HepG2 (cell line): ENCODE results near the gene HBB. TPM values are rescaled to one million over a fixed set of nuclear protein-coding genes. Genes with fewer than 3 reads are reported as not detected.

Source experiments
- ATAC-seq: fragments of 200-7000 bp; cut with Tn5 transposase; 3 replicates; pipeline ENCODE4 v1.9.1; 2020; ENCODE audit warnings: mild to moderate bottlenecking, moderate library complexity
- BruUV-seq: library from RNA; stranded (reverse); fragments of 400-500 nt; replicated peaks from 2 replicates; lab custom pipeline; 2021; lab: Mats Ljungman, UMichigan
- CTCF ChIA-PET: fragments of 300-600 bp; formaldehyde crosslinking; extraction: SDS; loops from one replicate; lab custom pipeline; 2021; ENCODE audit warnings: low total read pairs, inconsistent platforms, low intra/inter-chr PET ratio; lab: Yijun Ruan, JAX
- POLR2A ChIA-PET: fragments of 350-600 bp; sonication (Branson Sonifier 250); formaldehyde crosslinking; loops from one replicate; lab custom pipeline; 2020; ENCODE audit warnings: antibody characterized with exemption, inconsistent platforms; lab: Yijun Ruan, JAX
- DNase-seq: peaks from one replicate; pipeline ENCODE4 v3.0.0-alpha.2; 2015; ENCODE audit warnings: low spot score
- FAIRE-seq: peaks from 3 replicates; lab custom pipeline; 2011; peaks lifted over from hg19 to GRCh38; lab: Jason Lieb, UNC
- H2AFZ ChIP-seq: one replicate; pipeline ENCODE4 v1.6.1; 2011; ENCODE audit warnings: low read length, inconsistent platforms
- H3K27ac ChIP-seq: fragments of 300-600 bp; 3 replicates; pipeline ENCODE4 v1.8.0; 2011; ENCODE audit warnings: mixed run types, mild to moderate bottlenecking, mixed read lengths, low read length, inconsistent platforms; ENCODE audit not compliant: insufficient read depth; ENCODE audit errors: extremely low read length
- H3K27me3 ChIP-seq, 2 experiments: fragments of 200-600 bp in 1 of 2; 2 replicates in 1 of 2; 3 replicates in 1 of 2; pipeline versions ENCODE4 v1.6.0 to v1.8.0; 2011; ENCODE audit warnings: low read length in 2 of 2, mild to moderate bottlenecking in 2 of 2, moderate library complexity in 2 of 2, inconsistent platforms in 1 of 2; ENCODE audit not compliant: insufficient read depth in 2 of 2, control insufficient read depth in 1 of 2
- H3K36me3 ChIP-seq, 2 experiments: fragments of 200-600 bp in 1 of 2; replicated peaks in 1 of 2; 2 replicates in 1 of 2; 3 replicates in 1 of 2; pipeline versions ENCODE4 v1.5.1 to v1.8.0; 2011; ENCODE audit warnings: low read length in 2 of 2, inconsistent platforms in 1 of 2; ENCODE audit not compliant: insufficient read depth in 2 of 2, control insufficient read depth in 1 of 2
- H3K4me1 ChIP-seq: 2 replicates; pipeline ENCODE4 v1.5.1; 2012; ENCODE audit warnings: low read length, inconsistent platforms; ENCODE audit not compliant: insufficient read depth
- H3K4me2 ChIP-seq: 2 replicates; pipeline ENCODE4 v1.6.0; 2011; ENCODE audit warnings: low read depth, low read length, inconsistent platforms
- H3K4me3 ChIP-seq, 3 experiments: fragments of 200-600 bp in 1 of 3; sonication (generic), shearing (Covaris generic) in 1 of 3; replicated peaks in 1 of 3; 2 replicates each; pipeline ENCODE4 v1.5.1; 2011 to 2016; ENCODE audit warnings: low read length in 3 of 3, inconsistent platforms in 2 of 3, low read depth in 2 of 3, mild to moderate bottlenecking in 2 of 3, control low read depth in 1 of 3, mixed read lengths in 1 of 3; ENCODE audit not compliant: insufficient read depth in 1 of 3
- H3K79me2 ChIP-seq: one replicate; pipeline ENCODE4 v1.6.1; 2011; ENCODE audit warnings: low read length, inconsistent platforms; ENCODE audit not compliant: insufficient read depth
- H3K9ac ChIP-seq: 2 replicates; pipeline ENCODE4 v1.6.0; 2011; ENCODE audit warnings: mild to moderate bottlenecking, low read depth, low read length, inconsistent platforms; ENCODE audit not compliant: insufficient read depth
- H3K9me3 ChIP-seq: 2 replicates; pipeline ENCODE4 v1.5.1; 2012; ENCODE audit warnings: mild to moderate bottlenecking, low read length
- H4K20me1 ChIP-seq: 2 replicates; pipeline ENCODE4 v1.6.0; 2011; ENCODE audit warnings: inconsistent platforms, mild to moderate bottlenecking, low read length, moderate library complexity; ENCODE audit not compliant: insufficient read depth
- ARNTL ChIP-seq: sonication (generic); formaldehyde crosslinking; IDR thresholded peaks from 2 replicates; pipeline ENCODE4 v1.4.0; 2020; ENCODE audit warnings: mild to moderate bottlenecking, missing genetic modification reagents
- ATF1 ChIP-seq: IDR thresholded peaks from 2 replicates; pipeline ENCODE4 v1.6.1; 2016; ENCODE audit warnings: mild to moderate bottlenecking, control low read depth
- FOSL2 ChIP-seq: sonication (generic); formaldehyde crosslinking; IDR thresholded peaks from 2 replicates; pipeline ENCODE4 v1.4.0; 2020; ENCODE audit warnings: missing genetic modification reagents
- GATA4 ChIP-seq: sonication (generic); IDR thresholded peaks from 2 replicates; pipeline ENCODE4 v1.6.1; 2016; ENCODE audit warnings: antibody characterized with exemption, low read depth, borderline replicate concordance
- GATAD1 ChIP-seq: IDR thresholded peaks from 2 replicates; pipeline ENCODE4 v1.6.1; 2016; ENCODE audit warnings: missing genetic modification reagents, missing compliant biosample characterization
- GLI4 ChIP-seq: sonication (generic); formaldehyde crosslinking; IDR thresholded peaks from 2 replicates; pipeline ENCODE4 v1.5.1; 2020; ENCODE audit warnings: missing genetic modification reagents, mild to moderate bottlenecking, moderate library complexity, borderline replicate concordance
- KDM1A ChIP-seq: IDR thresholded peaks from 2 replicates; pipeline ENCODE4 v1.6.1; 2016; ENCODE audit warnings: missing compliant biosample characterization
- MAF1 ChIP-seq: sonication (generic); formaldehyde crosslinking; IDR thresholded peaks from 2 replicates; pipeline ENCODE4 v1.5.0; 2020; ENCODE audit warnings: missing genetic modification reagents, borderline replicate concordance
- RXRA ChIP-seq: sonication (generic); formaldehyde crosslinking; IDR thresholded peaks from 2 replicates; pipeline ENCODE4 v1.5.1; 2020; ENCODE audit warnings: missing genetic modification reagents
- ZNF10 ChIP-seq: sonication (generic); formaldehyde crosslinking; IDR thresholded peaks from 2 replicates; pipeline ENCODE4 v1.4.0; 2020; ENCODE audit warnings: mild to moderate bottlenecking, low read depth, missing genetic modification reagents, borderline replicate concordance
- ZNF225 ChIP-seq: sonication (generic); formaldehyde crosslinking; IDR thresholded peaks from 2 replicates; pipeline ENCODE4 v1.4.0; 2020; ENCODE audit warnings: mild to moderate bottlenecking, missing genetic modification reagents
- ZNF253 ChIP-seq: sonication (generic); formaldehyde crosslinking; IDR thresholded peaks from 2 replicates; pipeline ENCODE4 v1.8.0; 2022; ENCODE audit warnings: mild to moderate bottlenecking, missing genetic modification reagents, borderline replicate concordance
- WGBS: methylation state at CpG from one replicate; pipeline ENCODE4 v1.1.6; 2017; ENCODE audit warnings: low lambda C conversion rate; 5-methylcytosine and 5-hydroxymethylcytosine counted together
- in situ Hi-C: cut with HindIII; loops from 2 replicates; pipeline ENCODE4 v1.10.0; 2017; ENCODE audit warnings: low pct_unique_long_range_greater_than_20kb; ENCODE audit not compliant: extremely low pct_ligation_motif_present
- intact Hi-C: fragments of 100-400 bp; cut with micrococcal nuclease; formaldehyde crosslinking; loops from one replicate; pipeline ENCODE4 v1.10.0; 2022; ENCODE audit not compliant: unreplicated experiment
- polyA plus RNA-seq, 8 experiments: library from polyadenylated mRNA; depleted of rRNA in 3 of 8; stranded (reverse) in 7 of 8; unstranded in 1 of 8; fragments of >200 nt; fragmentation: Illumina TruSeq in 4 of 8; extraction: Trizol in 4 of 8; gene quantifications; 2 replicates each; pipeline versions ENCODE4 v1.2.1 to v1.2.3, GENCODE V29; 2011 to 2016; ENCODE audit warnings: low read depth in 4 of 8, missing spikeins in 1 of 8, mixed read lengths in 1 of 8; ENCODE audit not compliant: insufficient read depth in 1 of 8
- total RNA-seq, 5 experiments: library from RNA; depleted of rRNA; stranded (reverse); fragments of >200 nt; fragmentation: Illumina TruSeq; extraction: Trizol; gene quantifications; 2 replicates each; pipeline ENCODE4 v1.2.3, GENCODE V29; 2016; ENCODE audit warnings: low read depth in 1 of 5
- TF ChIP-seq, protein P1 (sequence below), 2 experiments: IDR thresholded peaks; 2 replicates each; pipeline ENCODE4 v1.6.1; 2011 to 2012; ENCODE audit warnings: low read length in 2 of 2, borderline replicate concordance in 1 of 2, low read depth in 1 of 2, mild to moderate bottlenecking in 1 of 2, moderate library complexity in 1 of 2
- TF ChIP-seq, protein P2 (sequence below): sonication (generic); formaldehyde crosslinking; IDR thresholded peaks from 2 replicates; pipeline ENCODE4 v1.5.0; 2020; ENCODE audit warnings: mild to moderate bottlenecking, missing genetic modification reagents
- TF ChIP-seq, protein P3 (sequence below): sonication (generic); formaldehyde crosslinking; IDR thresholded peaks from 2 replicates; pipeline ENCODE4 v1.8.0; 2023; ENCODE audit warnings: mild to moderate bottlenecking, missing genetic modification reagents

The HBB gene
- total and polyA plus RNA-seq, 2 of the 13 experiments (the other 11 are each of a cell fraction or from before 2014, with no cell fraction given), result not detected

DNA sequence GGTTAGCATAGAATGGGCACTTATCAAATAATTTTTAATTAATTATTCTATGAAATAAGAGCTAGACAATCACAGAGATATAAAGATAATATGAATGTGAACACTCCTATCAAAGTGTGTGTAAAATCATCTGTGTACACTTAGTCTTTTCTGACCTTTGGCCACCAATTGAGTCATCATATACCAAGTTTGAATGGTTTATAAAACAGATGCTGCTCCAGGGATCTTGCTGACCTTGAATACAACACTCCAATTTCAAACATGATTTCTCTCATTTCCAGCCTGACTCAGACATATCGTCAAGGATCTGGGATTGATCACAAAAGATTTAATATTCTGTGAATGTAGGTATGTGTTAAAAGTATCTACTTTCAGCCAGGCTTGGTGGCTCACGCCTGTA lies 23.5 kb downstream of the HBB start (continued):
- TF ChIP-seq, protein P1, sequence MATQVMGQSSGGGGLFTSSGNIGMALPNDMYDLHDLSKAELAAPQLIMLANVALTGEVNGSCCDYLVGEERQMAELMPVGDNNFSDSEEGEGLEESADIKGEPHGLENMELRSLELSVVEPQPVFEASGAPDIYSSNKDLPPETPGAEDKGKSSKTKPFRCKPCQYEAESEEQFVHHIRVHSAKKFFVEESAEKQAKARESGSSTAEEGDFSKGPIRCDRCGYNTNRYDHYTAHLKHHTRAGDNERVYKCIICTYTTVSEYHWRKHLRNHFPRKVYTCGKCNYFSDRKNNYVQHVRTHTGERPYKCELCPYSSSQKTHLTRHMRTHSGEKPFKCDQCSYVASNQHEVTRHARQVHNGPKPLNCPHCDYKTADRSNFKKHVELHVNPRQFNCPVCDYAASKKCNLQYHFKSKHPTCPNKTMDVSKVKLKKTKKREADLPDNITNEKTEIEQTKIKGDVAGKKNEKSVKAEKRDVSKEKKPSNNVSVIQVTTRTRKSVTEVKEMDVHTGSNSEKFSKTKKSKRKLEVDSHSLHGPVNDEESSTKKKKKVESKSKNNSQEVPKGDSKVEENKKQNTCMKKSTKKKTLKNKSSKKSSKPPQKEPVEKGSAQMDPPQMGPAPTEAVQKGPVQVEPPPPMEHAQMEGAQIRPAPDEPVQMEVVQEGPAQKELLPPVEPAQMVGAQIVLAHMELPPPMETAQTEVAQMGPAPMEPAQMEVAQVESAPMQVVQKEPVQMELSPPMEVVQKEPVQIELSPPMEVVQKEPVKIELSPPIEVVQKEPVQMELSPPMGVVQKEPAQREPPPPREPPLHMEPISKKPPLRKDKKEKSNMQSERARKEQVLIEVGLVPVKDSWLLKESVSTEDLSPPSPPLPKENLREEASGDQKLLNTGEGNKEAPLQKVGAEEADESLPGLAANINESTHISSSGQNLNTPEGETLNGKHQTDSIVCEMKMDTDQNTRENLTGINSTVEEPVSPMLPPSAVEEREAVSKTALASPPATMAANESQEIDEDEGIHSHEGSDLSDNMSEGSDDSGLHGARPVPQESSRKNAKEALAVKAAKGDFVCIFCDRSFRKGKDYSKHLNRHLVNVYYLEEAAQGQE (IDR thresholded peaks at IDR 0.05; ENCODE audit: borderline replicate concordance in 1 of 2, low read depth in 1 of 2, low read length in 2 of 2), result no peak
- no peak for TF ChIP-seq FOSL2 (CRISPR knock-in tag)
- TF ChIP-seq ZNF253 (CRISPR knock-in tag), result no peak
- TF ChIP-seq ZNF225, result no peak
- no peak for TF ChIP-seq MAF1
- TF ChIP-seq GATAD1 (CRISPR knock-in tag), result no peak
- no peak for TF ChIP-seq ATF1 (CRISPR knock-in tag)
- TF ChIP-seq, protein P2, sequence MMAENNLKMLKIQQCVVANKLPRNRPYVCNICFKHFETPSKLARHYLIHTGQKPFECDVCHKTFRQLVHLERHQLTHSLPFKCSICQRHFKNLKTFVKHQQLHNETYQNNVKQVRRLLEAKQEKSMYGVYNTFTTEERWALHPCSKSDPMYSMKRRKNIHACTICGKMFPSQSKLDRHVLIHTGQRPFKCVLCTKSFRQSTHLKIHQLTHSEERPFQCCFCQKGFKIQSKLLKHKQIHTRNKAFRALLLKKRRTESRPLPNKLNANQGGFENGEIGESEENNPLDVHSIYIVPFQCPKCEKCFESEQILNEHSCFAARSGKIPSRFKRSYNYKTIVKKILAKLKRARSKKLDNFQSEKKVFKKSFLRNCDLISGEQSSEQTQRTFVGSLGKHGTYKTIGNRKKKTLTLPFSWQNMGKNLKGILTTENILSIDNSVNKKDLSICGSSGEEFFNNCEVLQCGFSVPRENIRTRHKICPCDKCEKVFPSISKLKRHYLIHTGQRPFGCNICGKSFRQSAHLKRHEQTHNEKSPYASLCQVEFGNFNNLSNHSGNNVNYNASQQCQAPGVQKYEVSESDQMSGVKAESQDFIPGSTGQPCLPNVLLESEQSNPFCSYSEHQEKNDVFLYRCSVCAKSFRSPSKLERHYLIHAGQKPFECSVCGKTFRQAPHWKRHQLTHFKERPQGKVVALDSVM (CRISPR knock-in tag), result no peak

DNA sequence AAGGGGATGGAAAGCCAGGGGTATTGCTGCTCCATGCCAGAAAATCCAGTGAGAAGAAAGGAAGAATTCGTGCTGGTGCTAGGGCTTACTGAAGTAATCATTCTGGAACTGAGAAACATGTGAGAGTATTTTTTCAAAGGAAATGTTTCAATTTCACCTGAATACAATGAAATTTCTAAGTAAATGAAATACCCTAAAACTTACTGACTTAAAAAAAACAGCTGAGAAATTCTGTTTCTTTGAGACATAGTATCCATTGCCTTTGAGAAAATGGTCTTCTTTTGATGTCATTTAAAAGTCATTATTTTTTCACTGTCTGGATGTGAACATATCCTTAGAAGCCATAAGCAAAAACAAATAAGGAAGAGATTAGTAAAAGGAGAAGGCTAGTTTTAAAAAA lies 26.3 kb downstream of the HBB start, which contains the start of gene OR51V1:
Gene OR51V1 (minus strand): TSS at position 101 of the 400 bp plus-strand sequence. CDS start 0 bp downstream, at position 101.
- DNase-seq, result no peak
- intact Hi-C loops, result no loop called here
- no peaks in the 10 kb centered on the region; a peak in 1 of 5 replicates for H3K27me3 ChIP-seq
- H3K9ac ChIP-seq, result no peak within 1 kb of the TSS
- ChIA-PET POLR2A (no interaction called here), CTCF (no interaction called here)
- no peaks in the 10 kb centered on the region for H4K20me1 ChIP-seq
- H3K36me3 ChIP-seq, result no peaks in the 10 kb centered on the region
- no peaks in the 10 kb centered on the region for H3K79me2 ChIP-seq
- BruUV-seq, result no TSS peak
- H3K4me1 ChIP-seq, result no peaks in the 10 kb centered on the region
- no peaks in the 10 kb centered on the region for H3K9me3 ChIP-seq
- 0% methylated on average over 1 of the region's 1 CpG for WGBS
- no peak within 1 kb of the TSS for H2AFZ ChIP-seq
- H3K4me2 ChIP-seq, result no peak within 1 kb of the TSS
- no peak for ATAC-seq
- no peak within 1 kb of the TSS for H3K27ac ChIP-seq
- no peak for FAIRE-seq
- in situ Hi-C loops, result loop anchor here (5.0 kb wide), 1 partner anchor 182 kb away; the partner anchor contains the start of gene OR51M1
- no peak within 1 kb of the TSS for H3K4me3 ChIP-seq
- TF ChIP-seq ARNTL (CRISPR knock-in tag), result no peak
- TF ChIP-seq KDM1A, result no peak
- TF ChIP-seq RXRA, result no peak
- TF ChIP-seq GATA4, result no peak
- TF ChIP-seq ZNF10 (CRISPR knock-in tag), result no peak
- TF ChIP-seq GLI4 (CRISPR knock-in tag), result no peak
- TF ChIP-seq, protein P3, sequence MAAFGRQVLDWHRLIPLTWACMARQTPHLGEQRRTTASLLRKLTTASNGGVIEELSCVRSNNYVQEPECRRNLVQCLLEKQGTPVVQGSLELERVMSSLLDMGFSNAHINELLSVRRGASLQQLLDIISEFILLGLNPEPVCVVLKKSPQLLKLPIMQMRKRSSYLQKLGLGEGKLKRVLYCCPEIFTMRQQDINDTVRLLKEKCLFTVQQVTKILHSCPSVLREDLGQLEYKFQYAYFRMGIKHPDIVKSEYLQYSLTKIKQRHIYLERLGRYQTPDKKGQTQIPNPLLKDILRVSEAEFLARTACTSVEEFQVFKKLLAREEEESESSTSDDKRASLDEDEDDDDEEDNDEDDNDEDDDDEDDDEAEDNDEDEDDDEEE, result no peak
